Caco-2 (cell line): ENCODE data around the gene REEP1. TPM values are rescaled to one million over a fixed set of nuclear protein-coding genes. Genes with fewer than 3 reads are reported as not detected.
"Not testable (repeated sequence)": the region's sequence is repeated elsewhere in the genome, so short reads cannot be mapped to it uniquely, and the experiment has no call there.

ENCODE experiments used
- BruUV-seq: library from RNA; stranded (reverse); fragments of 400-500 nt; replicated peaks from 2 replicates; lab custom pipeline; 2021; lab: Mats Ljungman, UMichigan
- CTCF ChIA-PET: fragments of 300-600 bp; sonication (Branson Sonifier 250); formaldehyde crosslinking; loops from one replicate; lab custom pipeline; 2022; ENCODE audit warnings: antibody characterized with exemption; lab: Charles Lee
- POLR2A ChIA-PET: fragments of 300-600 bp; sonication (Branson Sonifier 250); formaldehyde crosslinking; loops from one replicate; lab custom pipeline; 2022; ENCODE audit warnings: antibody characterized with exemption; lab: Charles Lee
- DNase-seq, 2 experiments: peaks; one replicate each; pipeline versions ENCODE4 v3.0.0 to v3.0.0-alpha.2; 2020 to 2022
- H3K27me3 ChIP-seq: replicated peaks from 2 replicates; pipeline ENCODE4 v1.6.0; 2011; ENCODE audit warnings: low read length; ENCODE audit not compliant: control insufficient read depth, insufficient read depth
- H3K36me3 ChIP-seq: 2 replicates; pipeline ENCODE4 v1.5.1; 2011; ENCODE audit warnings: low read length; ENCODE audit not compliant: control insufficient read depth, insufficient read depth
- H3K4me1 ChIP-seq: fragments of 250-450 bp; sonication (Bioruptor Pico); 2 replicates; pipeline ENCODE4 v1.5.1; 2020; ENCODE audit warnings: mild to moderate bottlenecking
- H3K4me3 ChIP-seq: 2 replicates; pipeline ENCODE4 v1.5.1; 2011; ENCODE audit warnings: low read depth, mild to moderate bottlenecking, control low read depth, low read length
- H3K9me3 ChIP-seq: fragments of 250-450 bp; sonication (Bioruptor Pico); 2 replicates; pipeline ENCODE4 v1.5.1; 2020; ENCODE audit warnings: mild to moderate bottlenecking, moderate library complexity
- H3K27ac Mint-ChIP-seq: one replicate; pipeline ENCODE4 v1.8.0; 2022; ENCODE audit warnings: mixed read lengths; ENCODE audit not compliant: unreplicated experiment
- H3K27me3 Mint-ChIP-seq: one replicate; pipeline ENCODE4 v1.8.0; 2022; ENCODE audit warnings: mixed read lengths; ENCODE audit not compliant: insufficient read depth, unreplicated experiment
- H3K36me3 Mint-ChIP-seq: one replicate; pipeline ENCODE4 v1.8.0; 2022; ENCODE audit warnings: mild to moderate bottlenecking, mixed read lengths; ENCODE audit not compliant: insufficient read depth, unreplicated experiment
- H3K4me1 Mint-ChIP-seq: one replicate; pipeline ENCODE4 v1.8.0; 2022; ENCODE audit warnings: low read depth, mixed read lengths; ENCODE audit not compliant: unreplicated experiment
- H3K4me3 Mint-ChIP-seq: one replicate; pipeline ENCODE4 v1.8.0; 2022; ENCODE audit warnings: mild to moderate bottlenecking, moderate library complexity, mixed read lengths; ENCODE audit not compliant: unreplicated experiment
- H3K9me3 Mint-ChIP-seq: one replicate; pipeline ENCODE4 v1.8.0; 2022; ENCODE audit warnings: mixed read lengths; ENCODE audit not compliant: unreplicated experiment
- intact Hi-C: fragments of 100-400 bp; cut with micrococcal nuclease; formaldehyde crosslinking; loops from one replicate; pipeline ENCODE4 v1.10.0; 2022; ENCODE audit not compliant: unreplicated experiment
- total RNA-seq: library from RNA; stranded (reverse); gene quantifications from 2 replicates; pipeline ENCODE4 v1.2.3, GENCODE V29; 2022
- TF ChIP-seq, protein P1 (sequence below), 2 experiments: fragments of 200-600 bp in 1 of 2; IDR thresholded peaks; 1 replicate in 1 of 2; 2 replicates in 1 of 2; pipeline versions ENCODE4 v1.5.1 to v1.8.0; 2011 to 2022; ENCODE audit warnings: antibody characterized with exemption in 1 of 2, control low read depth in 1 of 2, inconsistent platforms in 1 of 2, low read depth in 1 of 2, low read length in 1 of 2, mild to moderate bottlenecking in 1 of 2, moderate library complexity in 1 of 2; ENCODE audit not compliant: insufficient read depth in 1 of 2, severe bottlenecking in 1 of 2, unreplicated experiment in 1 of 2

REEP1 gene
- total RNA-seq, 1 experiment from 2014 or later = 16.6 TPM

DNA sequence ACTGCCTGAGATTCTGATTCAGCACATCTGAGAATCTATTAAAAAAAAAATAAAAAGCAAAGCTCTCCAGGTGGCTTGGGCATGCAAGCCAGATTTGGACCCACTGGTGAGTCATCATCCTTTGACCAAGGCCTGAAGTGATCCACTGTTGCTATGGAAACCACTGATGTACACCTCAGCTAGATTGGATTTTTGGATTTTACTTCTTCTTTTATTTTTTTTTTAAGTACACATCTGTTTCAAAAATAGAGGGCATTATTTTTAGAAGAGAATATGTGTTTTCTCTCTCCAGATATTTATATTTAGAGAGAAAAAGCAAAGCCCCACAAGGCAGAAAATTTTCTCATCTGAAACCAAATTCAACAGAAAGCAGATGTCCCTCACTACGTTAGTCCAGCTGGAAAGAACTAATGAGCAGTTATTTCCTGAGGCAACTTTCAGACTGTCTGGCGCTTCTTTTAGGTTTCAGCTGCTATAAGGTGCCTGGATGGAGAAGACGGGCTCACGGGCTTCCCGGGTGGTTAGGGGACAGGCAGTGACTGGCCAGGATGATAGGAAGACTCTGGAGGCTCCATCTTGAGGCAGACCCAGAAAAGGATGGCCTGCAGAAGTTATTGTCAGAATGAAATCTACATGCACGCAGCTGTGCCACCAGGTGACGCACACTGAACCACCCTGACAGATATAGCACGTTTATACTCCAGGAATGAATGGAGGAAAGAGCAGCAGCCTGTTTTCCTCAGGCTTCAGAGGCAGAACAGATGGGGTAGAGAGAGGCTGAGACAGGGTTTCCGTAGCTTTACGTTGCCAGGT is 87.6 kb downstream of the REEP1 start:
- Mint-ChIP-seq H3K4me1 (peaks cover 6% of the 10 kb centered on the region), H3K27ac (peak overlapping the region; percentile 53), H3K27me3 (no peaks in the 10 kb centered on the region), H3K9me3 (no peaks in the 10 kb centered on the region), H3K4me3 (no peak overlapping the region), H3K36me3 (no peaks in the 10 kb centered on the region)
- Histone ChIP-seq H3K4me3 (no peak overlapping the region), H3K27me3 (no peaks in the 10 kb centered on the region), H3K9me3 (no peaks in the 10 kb centered on the region), H3K36me3 (no peaks in the 10 kb centered on the region), H3K4me1 (peaks cover 15% of the 10 kb centered on the region)
- DNase-seq = peak in 1 of 2 experiments; percentile 23
- ChIA-PET POLR2A (no interaction called here), CTCF (interaction anchor here (1.2 kb wide), 1 partner anchor 123 kb away, joined by 4 read pairs; no protein-coding TSS in a partner anchor)
- intact Hi-C loops = no loop called here
- TF ChIP-seq, protein P1, sequence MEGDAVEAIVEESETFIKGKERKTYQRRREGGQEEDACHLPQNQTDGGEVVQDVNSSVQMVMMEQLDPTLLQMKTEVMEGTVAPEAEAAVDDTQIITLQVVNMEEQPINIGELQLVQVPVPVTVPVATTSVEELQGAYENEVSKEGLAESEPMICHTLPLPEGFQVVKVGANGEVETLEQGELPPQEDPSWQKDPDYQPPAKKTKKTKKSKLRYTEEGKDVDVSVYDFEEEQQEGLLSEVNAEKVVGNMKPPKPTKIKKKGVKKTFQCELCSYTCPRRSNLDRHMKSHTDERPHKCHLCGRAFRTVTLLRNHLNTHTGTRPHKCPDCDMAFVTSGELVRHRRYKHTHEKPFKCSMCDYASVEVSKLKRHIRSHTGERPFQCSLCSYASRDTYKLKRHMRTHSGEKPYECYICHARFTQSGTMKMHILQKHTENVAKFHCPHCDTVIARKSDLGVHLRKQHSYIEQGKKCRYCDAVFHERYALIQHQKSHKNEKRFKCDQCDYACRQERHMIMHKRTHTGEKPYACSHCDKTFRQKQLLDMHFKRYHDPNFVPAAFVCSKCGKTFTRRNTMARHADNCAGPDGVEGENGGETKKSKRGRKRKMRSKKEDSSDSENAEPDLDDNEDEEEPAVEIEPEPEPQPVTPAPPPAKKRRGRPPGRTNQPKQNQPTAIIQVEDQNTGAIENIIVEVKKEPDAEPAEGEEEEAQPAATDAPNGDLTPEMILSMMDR (IDR thresholded peaks at IDR 0.05; ENCODE audit: insufficient read depth in 1 of 2, low read depth in 1 of 2, low read length in 1 of 2, severe bottlenecking in 1 of 2, unreplicated experiment in 1 of 2) = peak in 1 of 2 experiments; percentile 42
- no TSS peak for BruUV-seq

DNA sequence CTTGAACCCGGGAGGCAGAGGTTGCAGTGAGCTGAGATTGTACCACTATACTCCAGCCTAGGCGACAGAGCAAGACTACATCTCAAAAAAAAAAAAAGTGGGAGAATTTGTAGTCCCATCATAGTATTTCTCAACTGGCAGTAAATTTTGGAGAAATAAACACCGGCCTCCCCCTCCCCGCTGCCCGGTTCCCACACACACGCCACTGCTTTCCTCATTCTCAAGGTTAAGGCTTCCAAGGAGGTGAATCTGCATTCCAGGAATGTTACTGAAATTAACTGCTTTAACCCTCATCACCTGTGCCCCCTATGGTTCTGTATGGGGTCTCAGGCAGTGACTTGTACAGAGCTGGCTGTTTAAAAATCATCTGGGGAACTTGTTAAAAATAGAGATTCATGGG is 88.2 kb downstream of the REEP1 start:
- ChIA-PET CTCF (no interaction called here), POLR2A (no interaction called here)
- no peak for DNase-seq
- H3K27me3 Mint-ChIP-seq = no peaks in the 10 kb centered on the region
- TF ChIP-seq, protein P1 (IDR thresholded peaks at IDR 0.05; ENCODE audit: insufficient read depth in 1 of 2, low read depth in 1 of 2, low read length in 1 of 2, severe bottlenecking in 1 of 2, unreplicated experiment in 1 of 2) = no peak
- Histone ChIP-seq H3K36me3 (no peaks in the 10 kb centered on the region), H3K9me3 (no peaks in the 10 kb centered on the region), H3K4me3 (no peak overlapping the region), H3K4me1 (peaks cover 20% of the 10 kb centered on the region), H3K27me3 (no peaks in the 10 kb centered on the region)
- H3K4me3 Mint-ChIP-seq = no peak overlapping the region
- H3K9me3 Mint-ChIP-seq = peaks cover 4% of the 10 kb centered on the region
- peaks cover 12% of the 10 kb centered on the region for H3K4me1 Mint-ChIP-seq
- intact Hi-C loops = no loop called here
- no TSS peak for BruUV-seq
- H3K27ac Mint-ChIP-seq = peak overlapping the region; percentile 53
- no peaks in the 10 kb centered on the region for H3K36me3 Mint-ChIP-seq

DNA sequence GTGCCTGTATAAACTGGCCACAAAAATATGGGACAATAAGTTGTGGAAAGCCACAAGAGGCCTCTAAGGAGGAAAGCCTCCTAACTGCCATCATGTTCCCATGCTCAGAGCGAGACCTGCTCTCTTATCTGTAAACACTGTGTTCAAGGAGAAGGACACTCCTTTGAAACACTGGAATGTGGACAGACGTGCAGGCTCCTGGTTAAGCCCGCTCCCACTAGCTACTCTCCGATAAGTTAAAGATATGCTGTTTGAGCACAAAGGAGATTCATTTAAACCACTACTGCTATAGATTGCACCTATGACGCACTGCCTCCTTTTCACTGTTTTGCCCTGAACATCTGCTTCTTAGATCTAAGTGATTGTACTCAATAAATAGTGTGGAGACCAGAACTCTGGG is 92.2 kb downstream of the REEP1 start:
- Mint-ChIP-seq H3K27ac (peak overlapping the region; percentile 94), H3K4me1 (peaks cover 22% of the 10 kb centered on the region), H3K4me3 (peak overlapping the region; percentile 30)
- BruUV-seq, H3K36me3 Mint-ChIP-seq, H3K27me3 ChIP-seq, H3K9me3 Mint-ChIP-seq, H3K4me3 ChIP-seq, H3K27me3 Mint-ChIP-seq, H3K36me3 ChIP-seq, CTCF ChIA-PET, intact Hi-C loops, H3K9me3 ChIP-seq: not testable (repeated sequence)
- peaks cover 26% of the 10 kb centered on the region for H3K4me1 ChIP-seq
- POLR2A ChIA-PET = interaction anchor here (0.7 to 1.0 kb wide), 2 partner anchors 28 to 196 kb away, joined by 3 read pairs; partner anchors contain the start of gene KDM3A
- peak; percentile 77 to 83 for DNase-seq

DNA sequence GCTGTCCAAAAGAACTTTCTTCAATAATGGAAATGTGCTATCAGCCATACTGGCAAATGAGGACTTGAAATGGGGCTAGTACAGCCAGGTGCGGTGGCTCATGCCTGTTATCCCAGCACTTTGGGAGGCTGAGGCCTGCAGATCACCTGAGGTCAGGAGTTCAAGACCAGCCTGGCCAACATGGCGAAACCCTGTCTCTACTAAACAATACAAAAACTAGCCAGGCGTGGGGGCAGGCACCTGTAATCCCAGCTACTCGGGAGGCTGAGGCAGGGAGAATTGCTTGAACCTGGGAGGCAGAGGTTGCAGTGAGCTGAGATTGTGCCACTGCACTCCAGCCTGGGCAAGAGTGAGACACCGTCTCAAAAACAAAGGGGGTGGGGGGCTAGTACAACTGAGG is 92.6 kb downstream of the REEP1 start:
- Mint-ChIP-seq H3K4me3 (peak overlapping the region; percentile 30), H3K27ac (peak overlapping the region; percentile 94), H3K4me1 (peaks cover 22% of the 10 kb centered on the region)
- H3K9me3 Mint-ChIP-seq, H3K36me3 ChIP-seq, H3K4me3 ChIP-seq, BruUV-seq, intact Hi-C loops, CTCF ChIA-PET, H3K27me3 ChIP-seq, H3K36me3 Mint-ChIP-seq, H3K9me3 ChIP-seq, DNase-seq, H3K27me3 Mint-ChIP-seq: not testable (repeated sequence)
- peaks cover 26% of the 10 kb centered on the region for H3K4me1 ChIP-seq
- POLR2A ChIA-PET = interaction anchor here (0.7 to 1.0 kb wide), 2 partner anchors 28 to 196 kb away, joined by 3 read pairs; partner anchors contain the start of gene KDM3A
